Kidney (tissue), 14 donors: ENCODE results near the gene SDK1. TPM values are rescaled to one million over a fixed set of nuclear protein-coding genes. Genes with fewer than 3 reads are reported as not detected.
"Not testable (repeated sequence)": the region's sequence is repeated elsewhere in the genome, so short reads cannot be mapped to it uniquely, and the experiment has no call there.

ENCODE experiments used
- DNase-seq, 5 donors: peaks; one replicate each; pipeline ENCODE4 v3.0.0-alpha.2; 2013 to 2020
- FAIRE-seq: peaks from 2 replicates; lab custom pipeline; 2012; peaks lifted over from hg19 to GRCh38; lab: Jason Lieb, UNC
- H3K27ac ChIP-seq, 2 donors: one replicate each; pipeline ENCODE4 v1.7.0; 2013; ENCODE audit warnings: low read depth in 2 of 2, low read length in 2 of 2, inconsistent platforms in 1 of 2
- H3K27me3 ChIP-seq: one replicate; pipeline ENCODE4 v1.7.1; 2013; ENCODE audit warnings: low read length, inconsistent platforms; ENCODE audit not compliant: control insufficient read depth, insufficient read depth
- H3K36me3 ChIP-seq, 3 donors: one replicate each; pipeline versions ENCODE4 v1.7.0 to v1.7.1; 2013; ENCODE audit warnings: low read length in 3 of 3, control low read depth in 1 of 3, inconsistent platforms in 1 of 3; ENCODE audit not compliant: insufficient read depth in 3 of 3, control insufficient read depth in 2 of 3
- H3K4me1 ChIP-seq, 3 donors: one replicate each; pipeline versions ENCODE4 v1.7.0 to v1.7.1; 2013; ENCODE audit warnings: low read length in 3 of 3, inconsistent platforms in 1 of 3, low read depth in 1 of 3; ENCODE audit not compliant: control insufficient read depth in 2 of 3, insufficient read depth in 2 of 3
- H3K4me3 ChIP-seq, 3 donors: one replicate each; pipeline versions ENCODE4 v1.7.0 to v1.8.1; 2013; ENCODE audit warnings: low read length in 3 of 3, control low read depth in 1 of 3, inconsistent platforms in 1 of 3
- H3K9ac ChIP-seq, 3 donors: one replicate each; pipeline versions ENCODE4 v1.7.0 to v1.7.1; 2013; ENCODE audit warnings: low read length in 3 of 3, control low read depth in 1 of 3, inconsistent platforms in 1 of 3
- H3K9me3 ChIP-seq, 3 donors: one replicate each; pipeline versions ENCODE4 v1.7.0 to v1.7.1; 2013; ENCODE audit warnings: low read length in 3 of 3, control low read depth in 1 of 3, inconsistent platforms in 1 of 3; ENCODE audit not compliant: control insufficient read depth in 2 of 3, insufficient read depth in 1 of 3
- intact Hi-C: fragments of 100-400 bp; cut with DNase I; formaldehyde crosslinking; loops from one replicate; pipeline ENCODE4 v1.11.1; 2022
- polyA plus RNA-seq: library from polyadenylated mRNA; stranded (reverse); fragments of 350-450 nt; fragmentation: Illumina TruSeq; extraction: RNeasy Lipid Tissue Mini Kit (QIAGEN cat#74804); gene quantifications from one replicate; pipeline ENCODE4 v1.2.3, GENCODE V29; 2014; ENCODE audit warnings: low read depth, low replicate concordance; ENCODE audit not compliant: insufficient read depth
- total RNA-seq: library from RNA; stranded (reverse); fragmentation: NEBNext Ultra II Directional; extraction: Animal tissue kit (Norgen Biotek cat#: 25700); gene quantifications from one replicate; pipeline ENCODE4 v1.2.1, GENCODE V29; 2021
- TF ChIP-seq, protein P1 (sequence below): IDR thresholded peaks from 3 replicates; pipeline ENCODE4 v1.5.1; 2012; ENCODE audit warnings: mild to moderate bottlenecking, moderate library complexity, borderline replicate concordance; ENCODE audit not compliant: insufficient read depth; ENCODE audit errors: extremely low read depth
- donor health status: control.
- donor health status: control.
- donor health status: control.
- donor health status: control.
- donor health status: control.
- donor health status: DM: yes; HTN: yes; CAD: no.
- donor health status: Normal renal cell carcinoma (clear cell type).

SDK1 gene
- total and polyA plus RNA-seq, 2 donors from 2014 or later = 2.0 to 38.3 TPM

DNA sequence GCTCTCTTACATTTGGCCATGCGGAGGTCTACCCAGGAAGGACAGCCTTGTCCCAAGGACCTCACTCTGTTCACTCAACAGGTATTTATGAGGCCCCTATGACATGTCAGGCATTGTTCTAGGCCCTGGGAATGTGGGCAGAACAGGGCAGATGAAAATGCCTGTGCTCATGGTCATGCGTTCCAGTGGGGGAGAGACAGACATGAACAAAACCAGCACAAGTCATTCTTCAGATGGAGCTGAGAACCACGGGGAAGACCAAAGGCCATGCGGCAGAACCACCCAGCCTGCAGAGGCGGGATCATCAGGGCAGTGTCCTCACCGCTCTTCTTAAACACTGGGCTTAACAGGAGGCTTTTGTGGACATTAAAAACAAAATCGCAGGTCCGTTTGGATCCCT lies 636.1 kb downstream of the SDK1 start:
- Histone ChIP-seq H3K27ac (no peak overlapping the region), H3K27me3 (no peaks in the 10 kb centered on the region), H3K9ac (no peak overlapping the region), H3K4me1 (peaks cover 0 to under 1% (median 0%) of the 10 kb centered on the region in 3 donors), H3K4me3 (no peak overlapping the region), H3K9me3 (peaks cover 0 to 6% (median 0%) of the 10 kb centered on the region in 3 donors), H3K36me3 (no peaks in the 10 kb centered on the region)
- no peak for DNase-seq
- TF ChIP-seq, protein P1, sequence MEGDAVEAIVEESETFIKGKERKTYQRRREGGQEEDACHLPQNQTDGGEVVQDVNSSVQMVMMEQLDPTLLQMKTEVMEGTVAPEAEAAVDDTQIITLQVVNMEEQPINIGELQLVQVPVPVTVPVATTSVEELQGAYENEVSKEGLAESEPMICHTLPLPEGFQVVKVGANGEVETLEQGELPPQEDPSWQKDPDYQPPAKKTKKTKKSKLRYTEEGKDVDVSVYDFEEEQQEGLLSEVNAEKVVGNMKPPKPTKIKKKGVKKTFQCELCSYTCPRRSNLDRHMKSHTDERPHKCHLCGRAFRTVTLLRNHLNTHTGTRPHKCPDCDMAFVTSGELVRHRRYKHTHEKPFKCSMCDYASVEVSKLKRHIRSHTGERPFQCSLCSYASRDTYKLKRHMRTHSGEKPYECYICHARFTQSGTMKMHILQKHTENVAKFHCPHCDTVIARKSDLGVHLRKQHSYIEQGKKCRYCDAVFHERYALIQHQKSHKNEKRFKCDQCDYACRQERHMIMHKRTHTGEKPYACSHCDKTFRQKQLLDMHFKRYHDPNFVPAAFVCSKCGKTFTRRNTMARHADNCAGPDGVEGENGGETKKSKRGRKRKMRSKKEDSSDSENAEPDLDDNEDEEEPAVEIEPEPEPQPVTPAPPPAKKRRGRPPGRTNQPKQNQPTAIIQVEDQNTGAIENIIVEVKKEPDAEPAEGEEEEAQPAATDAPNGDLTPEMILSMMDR = no peak
- intact Hi-C loops = no loop called here
- no peak for FAIRE-seq

DNA sequence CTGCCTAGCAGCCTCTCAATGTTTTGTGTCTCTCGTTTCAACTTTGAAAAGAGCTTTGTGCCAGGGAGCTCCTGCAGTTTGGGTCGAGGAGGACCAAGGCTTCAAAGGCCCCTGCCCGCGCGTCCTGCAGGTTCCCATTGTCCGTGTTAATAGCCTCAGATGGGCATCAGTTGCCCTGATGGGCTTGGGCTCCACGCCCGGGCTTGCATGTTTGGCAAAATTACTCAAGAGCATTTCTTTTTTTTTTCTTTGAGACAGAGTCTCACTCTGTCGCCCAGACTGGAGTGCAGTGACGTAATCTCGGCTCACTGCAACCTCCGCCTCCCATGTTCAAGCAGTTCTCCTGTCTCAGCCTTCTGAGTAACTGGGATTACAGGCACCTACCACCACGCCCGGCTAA lies 636.6 kb downstream of the SDK1 start:
- intact Hi-C loops = no loop called here
- TF ChIP-seq, protein P1 = no peak
- Histone ChIP-seq H3K27ac (no peak overlapping the region), H3K4me3 (no peak overlapping the region), H3K36me3 (no peaks in the 10 kb centered on the region), H3K27me3 (no peaks in the 10 kb centered on the region), H3K4me1 (peaks cover 0 to 6% (median 0%) of the 10 kb centered on the region in 3 donors), H3K9me3 (peaks cover 0 to 6% (median 0%) of the 10 kb centered on the region in 3 donors), H3K9ac (no peak overlapping the region)
- no peak for FAIRE-seq
- DNase-seq = no peak

DNA sequence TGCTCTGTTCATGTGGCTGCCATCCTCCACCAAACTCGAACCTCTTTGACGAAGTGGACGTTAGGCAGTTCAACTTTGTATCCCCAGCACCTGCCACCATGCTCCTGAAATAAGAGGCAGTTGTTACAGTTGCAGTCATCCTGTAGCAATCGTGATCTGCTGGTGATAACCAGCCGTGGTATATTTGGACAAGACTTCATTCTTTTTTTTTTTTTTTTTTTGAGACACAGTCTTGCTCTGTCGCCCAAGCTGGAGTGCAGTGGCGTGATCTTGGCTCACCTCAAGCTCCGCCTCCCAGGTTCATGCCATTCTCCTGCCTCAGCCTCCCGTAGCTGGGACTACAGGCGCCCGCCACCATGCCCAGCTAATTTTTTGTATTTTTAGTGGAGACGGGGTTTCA lies 640.7 kb downstream of the SDK1 start:
- H3K27me3 ChIP-seq, H3K9me3 ChIP-seq, H3K27ac ChIP-seq, DNase-seq, intact Hi-C loops, H3K9ac ChIP-seq, H3K36me3 ChIP-seq, H3K4me3 ChIP-seq, FAIRE-seq: not testable (repeated sequence)
- H3K4me1 ChIP-seq = peaks cover 0 to 11% (median 0%) of the 10 kb centered on the region in 3 donors

DNA sequence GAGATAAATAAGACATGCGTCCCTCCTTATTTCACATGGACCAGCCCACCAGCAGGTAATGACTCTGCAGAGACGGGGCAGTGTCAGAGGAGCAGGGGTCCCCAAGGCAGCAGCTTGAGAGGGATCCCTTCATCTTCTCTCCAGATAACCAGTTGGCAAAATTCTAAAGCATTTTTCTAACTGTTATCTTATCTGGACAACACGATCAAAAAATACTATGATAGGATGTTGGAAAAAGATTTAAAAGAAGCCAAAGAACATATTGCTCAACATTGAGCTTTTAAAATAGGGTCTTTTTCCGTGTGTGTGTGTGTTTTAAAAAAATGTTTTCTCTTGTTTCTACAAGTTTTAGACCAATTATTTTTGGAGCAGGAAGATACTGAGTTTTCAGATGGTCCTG lies 641.2 kb downstream of the SDK1 start:
- no peaks in the 10 kb centered on the region for H3K36me3 ChIP-seq
- TF ChIP-seq, protein P1 = no peak
- H3K27ac ChIP-seq = peak overlapping the region; percentile 79 to 88
- no peaks in the 10 kb centered on the region for H3K27me3 ChIP-seq
- H3K9me3 ChIP-seq = no peaks in the 10 kb centered on the region
- peaks cover 0 to 14% (median 0%) of the 10 kb centered on the region in 3 donors for H3K4me1 ChIP-seq
- H3K9ac ChIP-seq = peak overlapping the region in 1 of 3 donors; percentile 15
- no peak overlapping the region for H3K4me3 ChIP-seq
- no peak for DNase-seq
- intact Hi-C loops = no loop called here
- FAIRE-seq = no peak
